HG03280 (cell line): ENCODE measurements around the gene C11orf91.
"Not testable (repeated sequence)": the region's sequence is repeated elsewhere in the genome, so short reads cannot be mapped to it uniquely, and the experiment has no call there.

ENCODE experiments used
- ATAC-seq: cut with Tn5 transposase; IDR thresholded peaks from one replicate; pipeline ENCODE4 v1.9.1; 2021; ENCODE audit warnings: mild to moderate bottlenecking, moderate library complexity; ENCODE audit not compliant: unreplicated experiment

C11orf91 gene

GRCh38 chr11:33674035-33674814 is 26.4 kb downstream of the C11orf91 start:
- no peak for ATAC-seq

- ATAC-seq, result no peak
These were observed 28.4 kb downstream of the C11orf91 start for GRCh38 chr11:33672273-33672672.

- ATAC-seq, result no peak
These were observed 30.2 kb downstream of the C11orf91 start for GRCh38 chr11:33670250-33671011.

GRCh38 chr11:33669598-33670249 is 30.9 kb downstream of the C11orf91 start:
- ATAC-seq, result no peak

GRCh38 chr11:33668951-33669596 is 31.6 kb downstream of the C11orf91 start:
- ATAC-seq, result no peak

- ATAC-seq, result no peak
These were observed 32.2 kb downstream of the C11orf91 start for GRCh38 chr11:33668468-33668825.

- ATAC-seq, result no peak
These were observed 32.7 kb downstream of the C11orf91 start for GRCh38 chr11:33667819-33668467.

- no peak for ATAC-seq
These were observed 35.1 kb downstream of the C11orf91 start for GRCh38 chr11:33665350-33666106.

GRCh38 chr11:33664827-33665226 is 35.8 kb downstream of the C11orf91 start:
- no peak for ATAC-seq

- no peak for ATAC-seq
These were observed 36.5 kb downstream of the C11orf91 start for GRCh38 chr11:33664166-33664565.

- no peak for ATAC-seq
These were observed 37.5 kb downstream of the C11orf91 start for GRCh38 chr11:33663121-33663520.

- ATAC-seq, result not testable (repeated sequence)
These were observed 39.1 kb downstream of the C11orf91 start for GRCh38 chr11:33661526-33661925.

- no peak for ATAC-seq
These were observed 39.7 kb downstream of the C11orf91 start for GRCh38 chr11:33660962-33661361.

- no peak for ATAC-seq
These were observed 41.1 kb downstream of the C11orf91 start for GRCh38 chr11:33659370-33660139.

GRCh38 chr11:33658195-33658900 is 42.3 kb downstream of the C11orf91 start:
- no peak for ATAC-seq

- no peak for ATAC-seq
These were observed 42.9 kb downstream of the C11orf91 start for GRCh38 chr11:33657757-33658156.

- ATAC-seq, result no peak
These were observed 43.9 kb downstream of the C11orf91 start for GRCh38 chr11:33656768-33657167.

- peak; percentile 61 for ATAC-seq
These were observed 44.6 kb downstream of the C11orf91 start for GRCh38 chr11:33655842-33656600.
